ENCODE data around the gene ABCA1.

- TF ChIP-seq PAX8 (CRISPR knock-in tag; IDR thresholded peaks at IDR 0.05; ENCODE audit: borderline replicate concordance) (no peak), ZBTB33 (CRISPR knock-in tag; IDR thresholded peaks at IDR 0.05) (no peak), PHF8 (CRISPR knock-in tag; IDR thresholded peaks at IDR 0.05) (no peak), JUND (CRISPR knock-in tag; IDR thresholded peaks at IDR 0.05) (no peak), THAP9 (CRISPR knock-in tag; IDR thresholded peaks at IDR 0.05; ENCODE audit: borderline replicate concordance) (no peak), POLR2AphosphoS5 (IDR thresholded peaks at IDR 0.05; ENCODE audit: low read depth, low read length) (no peak), RFXAP (CRISPR knock-in tag; IDR thresholded peaks at IDR 0.05; ENCODE audit: borderline replicate concordance) (no peak), YY1 (IDR thresholded peaks at IDR 0.05; ENCODE audit: insufficient read depth, insufficient replicate concordance, low read depth, low read length) (no peak), HNRNPH1 (optimal IDR thresholded peaks at IDR 0.05; ENCODE audit: low read depth, low read length) (no peak), MYC (CRISPR knock-in tag; IDR thresholded peaks at IDR 0.05; ENCODE audit: borderline replicate concordance) (no peak), ZKSCAN1 (IDR thresholded peaks at IDR 0.05; ENCODE audit: low read length) (no peak), CTCF (CRISPR knock-in tag; IDR thresholded peaks at IDR 0.05) (no peak)
- TF ChIP-seq, protein P1, sequence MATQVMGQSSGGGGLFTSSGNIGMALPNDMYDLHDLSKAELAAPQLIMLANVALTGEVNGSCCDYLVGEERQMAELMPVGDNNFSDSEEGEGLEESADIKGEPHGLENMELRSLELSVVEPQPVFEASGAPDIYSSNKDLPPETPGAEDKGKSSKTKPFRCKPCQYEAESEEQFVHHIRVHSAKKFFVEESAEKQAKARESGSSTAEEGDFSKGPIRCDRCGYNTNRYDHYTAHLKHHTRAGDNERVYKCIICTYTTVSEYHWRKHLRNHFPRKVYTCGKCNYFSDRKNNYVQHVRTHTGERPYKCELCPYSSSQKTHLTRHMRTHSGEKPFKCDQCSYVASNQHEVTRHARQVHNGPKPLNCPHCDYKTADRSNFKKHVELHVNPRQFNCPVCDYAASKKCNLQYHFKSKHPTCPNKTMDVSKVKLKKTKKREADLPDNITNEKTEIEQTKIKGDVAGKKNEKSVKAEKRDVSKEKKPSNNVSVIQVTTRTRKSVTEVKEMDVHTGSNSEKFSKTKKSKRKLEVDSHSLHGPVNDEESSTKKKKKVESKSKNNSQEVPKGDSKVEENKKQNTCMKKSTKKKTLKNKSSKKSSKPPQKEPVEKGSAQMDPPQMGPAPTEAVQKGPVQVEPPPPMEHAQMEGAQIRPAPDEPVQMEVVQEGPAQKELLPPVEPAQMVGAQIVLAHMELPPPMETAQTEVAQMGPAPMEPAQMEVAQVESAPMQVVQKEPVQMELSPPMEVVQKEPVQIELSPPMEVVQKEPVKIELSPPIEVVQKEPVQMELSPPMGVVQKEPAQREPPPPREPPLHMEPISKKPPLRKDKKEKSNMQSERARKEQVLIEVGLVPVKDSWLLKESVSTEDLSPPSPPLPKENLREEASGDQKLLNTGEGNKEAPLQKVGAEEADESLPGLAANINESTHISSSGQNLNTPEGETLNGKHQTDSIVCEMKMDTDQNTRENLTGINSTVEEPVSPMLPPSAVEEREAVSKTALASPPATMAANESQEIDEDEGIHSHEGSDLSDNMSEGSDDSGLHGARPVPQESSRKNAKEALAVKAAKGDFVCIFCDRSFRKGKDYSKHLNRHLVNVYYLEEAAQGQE (IDR thresholded peaks at IDR 0.05; ENCODE audit: borderline replicate concordance in 1 of 2, low read depth in 1 of 2, low read length in 2 of 2): no peak
Measured at GRCh38 chr9:104826079-104826775, 101.7 kb downstream of the ABCA1 start.
